Neutrophil (primary cell): Measurements from ENCODE around the gene LLGL1.

Experiments
- H3K27ac ChIP-seq: fragments of 200-600 bp; sonication (generic); 2 replicates; pipeline ENCODE4 v1.5.1; 2016; ENCODE audit warnings: mild to moderate bottlenecking, moderate library complexity
- H3K27me3 ChIP-seq: fragments of 200-600 bp; sonication (generic); 2 replicates; pipeline ENCODE4 v1.6.0; 2016; ENCODE audit warnings: mild to moderate bottlenecking
- H3K36me3 ChIP-seq: fragments of 200-600 bp; sonication (generic); 2 replicates; pipeline ENCODE4 v1.5.1; 2017
- H3K4me1 ChIP-seq, 2 experiments: fragments of 200-600 bp in 1 of 2; sonication (generic) in 1 of 2; 1 replicate in 1 of 2; 2 replicates in 1 of 2; pipeline versions ENCODE4 v1.5.1 to v1.6.1; 2013 to 2016; ENCODE audit warnings: low read depth in 1 of 2, low read length in 1 of 2, mild to moderate bottlenecking in 1 of 2, moderate library complexity in 1 of 2; ENCODE audit not compliant: control insufficient read depth in 1 of 2, insufficient read depth in 1 of 2
- H3K4me3 ChIP-seq, 2 experiments: fragments of 200-600 bp in 1 of 2; sonication (generic) in 1 of 2; 1 replicate in 1 of 2; 2 replicates in 1 of 2; pipeline ENCODE4 v1.5.1; 2013 to 2016; ENCODE audit warnings: low read depth in 1 of 2, low read length in 1 of 2, mild to moderate bottlenecking in 1 of 2, moderate library complexity in 1 of 2
- H3K9me3 ChIP-seq: fragments of 200-600 bp; sonication (generic); 2 replicates; pipeline ENCODE4 v1.5.1; 2016
- TF ChIP-seq, protein P1 (sequence below): fragments of 200-600 bp; sonication (generic); IDR thresholded peaks from 2 replicates; pipeline ENCODE4 v1.5.1; 2016; ENCODE audit warnings: antibody characterized with exemption

The LLGL1 gene

DNA sequence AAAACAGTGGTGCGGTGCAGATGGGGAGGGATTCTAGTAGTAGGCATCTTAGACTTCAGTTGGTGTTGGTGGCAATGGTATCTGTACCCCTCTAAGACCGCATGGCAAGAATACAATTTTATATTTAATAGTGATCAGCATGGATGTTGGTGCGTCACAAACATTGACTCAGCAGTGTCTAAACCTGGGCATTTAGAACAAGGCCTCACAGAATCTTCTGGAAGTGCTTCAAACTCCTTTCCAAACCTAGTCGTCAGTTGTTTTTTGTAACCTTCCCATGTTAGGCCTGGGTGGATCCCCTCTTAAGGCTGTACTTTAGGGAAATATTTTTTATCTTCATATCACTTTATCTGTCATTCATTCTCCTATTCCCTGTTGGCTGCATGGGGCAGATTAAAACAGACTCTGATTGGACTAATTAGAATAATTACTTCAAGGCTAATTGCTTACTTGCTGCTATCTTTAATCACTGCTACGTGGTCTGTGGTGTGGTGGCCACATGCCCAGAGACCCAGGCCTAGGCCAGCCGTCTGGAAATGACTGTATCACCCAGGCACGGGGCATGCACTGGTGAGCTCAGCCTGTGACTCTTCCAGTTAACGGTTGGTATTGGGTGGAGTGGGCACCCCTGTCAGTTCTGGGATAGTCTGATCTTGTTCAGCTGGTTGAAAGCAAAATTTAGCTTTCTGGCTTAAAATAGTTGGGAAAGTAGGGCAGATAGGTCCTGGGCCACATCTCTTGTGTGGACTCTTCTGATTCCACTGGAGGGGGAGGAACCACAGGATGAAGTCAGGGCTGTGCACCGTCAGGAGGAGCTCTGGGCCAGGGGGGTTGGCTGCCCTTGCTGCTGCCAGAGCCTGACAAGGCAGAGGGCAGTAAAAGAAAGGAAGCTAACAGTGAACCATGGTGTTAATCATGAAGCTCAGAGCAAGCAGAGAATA is 37.3 kb upstream of the LLGL1 start:
- Histone ChIP-seq H3K4me1 (peaks cover 35 to 44% of the 10 kb centered on the region in 2 experiments), H3K27ac (no peak overlapping the region), H3K4me3 (no peak overlapping the region), H3K27me3 (no peaks in the 10 kb centered on the region), H3K9me3 (no peaks in the 10 kb centered on the region), H3K36me3 (no peaks in the 10 kb centered on the region)
- TF ChIP-seq, protein P1, sequence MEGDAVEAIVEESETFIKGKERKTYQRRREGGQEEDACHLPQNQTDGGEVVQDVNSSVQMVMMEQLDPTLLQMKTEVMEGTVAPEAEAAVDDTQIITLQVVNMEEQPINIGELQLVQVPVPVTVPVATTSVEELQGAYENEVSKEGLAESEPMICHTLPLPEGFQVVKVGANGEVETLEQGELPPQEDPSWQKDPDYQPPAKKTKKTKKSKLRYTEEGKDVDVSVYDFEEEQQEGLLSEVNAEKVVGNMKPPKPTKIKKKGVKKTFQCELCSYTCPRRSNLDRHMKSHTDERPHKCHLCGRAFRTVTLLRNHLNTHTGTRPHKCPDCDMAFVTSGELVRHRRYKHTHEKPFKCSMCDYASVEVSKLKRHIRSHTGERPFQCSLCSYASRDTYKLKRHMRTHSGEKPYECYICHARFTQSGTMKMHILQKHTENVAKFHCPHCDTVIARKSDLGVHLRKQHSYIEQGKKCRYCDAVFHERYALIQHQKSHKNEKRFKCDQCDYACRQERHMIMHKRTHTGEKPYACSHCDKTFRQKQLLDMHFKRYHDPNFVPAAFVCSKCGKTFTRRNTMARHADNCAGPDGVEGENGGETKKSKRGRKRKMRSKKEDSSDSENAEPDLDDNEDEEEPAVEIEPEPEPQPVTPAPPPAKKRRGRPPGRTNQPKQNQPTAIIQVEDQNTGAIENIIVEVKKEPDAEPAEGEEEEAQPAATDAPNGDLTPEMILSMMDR = no peak

DNA sequence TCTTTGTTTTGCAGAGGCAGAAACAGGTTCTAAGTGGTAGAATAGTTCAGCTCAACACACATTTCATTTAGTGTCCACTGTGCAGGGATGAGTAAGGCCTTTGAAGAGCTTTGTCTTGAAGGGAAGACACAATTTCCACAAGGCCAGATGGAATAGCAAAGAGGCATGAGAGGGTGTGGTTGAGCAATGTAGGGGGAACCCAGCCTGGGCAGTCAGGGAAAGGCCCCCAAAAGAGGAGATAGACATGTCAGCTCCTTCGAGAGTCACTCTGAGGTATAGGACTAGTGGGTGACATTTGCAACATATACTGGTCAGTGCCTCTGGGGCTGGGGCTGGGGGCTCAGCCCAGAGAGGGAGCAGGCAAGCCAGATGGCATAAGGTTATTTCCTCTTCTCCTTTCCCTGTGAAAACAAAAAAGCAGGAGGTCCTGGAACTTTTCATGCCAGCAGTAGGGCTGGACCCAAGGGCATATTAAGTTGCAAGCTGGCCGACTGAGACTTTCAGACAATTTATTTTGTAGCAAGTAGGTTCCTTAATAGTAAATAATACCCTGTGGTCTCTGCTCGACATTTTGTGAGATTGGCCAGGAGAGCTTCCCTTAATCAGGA is 34.7 kb upstream of the LLGL1 start:
- Histone ChIP-seq H3K36me3 (peaks cover 12% of the 10 kb centered on the region), H3K4me3 (no peak overlapping the region), H3K27me3 (no peaks in the 10 kb centered on the region), H3K4me1 (peaks cover 21 to 31% of the 10 kb centered on the region in 2 experiments), H3K27ac (peak overlapping the region; percentile 58), H3K9me3 (no peaks in the 10 kb centered on the region)
- TF ChIP-seq, protein P1 = no peak

DNA sequence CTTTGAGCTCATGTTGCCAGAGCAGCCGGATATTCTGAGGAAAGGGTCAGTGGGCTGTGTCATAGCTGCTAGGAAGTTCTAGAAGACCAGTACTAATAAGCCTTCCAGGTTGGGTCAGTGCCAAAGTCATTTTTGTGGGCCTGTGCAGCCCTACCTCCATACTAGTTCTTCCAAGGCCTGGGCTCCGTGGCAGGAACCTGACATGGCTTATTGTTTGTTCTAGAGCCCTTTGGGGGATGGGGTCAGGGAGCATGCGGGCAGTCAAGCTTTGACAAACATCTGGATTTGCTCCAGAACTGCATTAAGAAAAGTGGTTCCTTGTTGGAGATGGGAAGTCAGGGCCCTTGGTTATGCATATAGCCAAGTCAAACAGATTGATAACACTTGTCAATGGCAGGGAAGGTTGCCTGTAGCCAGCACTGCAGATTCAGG is 34.2 kb upstream of the LLGL1 start:
- Histone ChIP-seq H3K4me3 (no peak overlapping the region), H3K9me3 (no peaks in the 10 kb centered on the region), H3K36me3 (peaks cover 16% of the 10 kb centered on the region), H3K27ac (peak overlapping the region; percentile 58), H3K27me3 (no peaks in the 10 kb centered on the region), H3K4me1 (peaks cover 15 to 26% of the 10 kb centered on the region in 2 experiments)
- TF ChIP-seq, protein P1 = no peak

DNA sequence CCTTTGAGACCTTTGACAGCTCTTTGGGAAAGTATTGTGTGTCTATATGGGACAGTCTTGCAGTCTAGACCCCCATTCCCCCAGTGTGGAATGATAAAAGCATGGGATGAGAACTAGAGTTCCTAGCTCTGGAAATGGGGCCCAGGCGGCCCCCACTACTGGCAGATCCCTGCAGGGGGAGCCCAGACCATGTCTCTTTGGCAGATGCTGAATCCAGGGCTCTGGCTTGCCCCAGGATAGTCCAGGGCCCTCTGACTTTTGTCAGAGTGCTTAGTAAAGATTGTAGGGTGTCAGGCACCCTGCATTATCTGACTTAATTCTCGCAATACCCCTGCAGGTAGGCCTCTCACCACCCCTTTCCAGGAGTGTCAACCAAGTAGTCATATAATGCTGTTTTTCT is 33.5 kb upstream of the LLGL1 start:
- Histone ChIP-seq H3K9me3 (no peaks in the 10 kb centered on the region), H3K36me3 (peaks cover 24% of the 10 kb centered on the region), H3K27ac (peak overlapping the region; percentile 18), H3K4me1 (peaks cover 8 to 19% of the 10 kb centered on the region in 2 experiments), H3K4me3 (no peak overlapping the region), H3K27me3 (no peaks in the 10 kb centered on the region)
- TF ChIP-seq, protein P1 = no peak

DNA sequence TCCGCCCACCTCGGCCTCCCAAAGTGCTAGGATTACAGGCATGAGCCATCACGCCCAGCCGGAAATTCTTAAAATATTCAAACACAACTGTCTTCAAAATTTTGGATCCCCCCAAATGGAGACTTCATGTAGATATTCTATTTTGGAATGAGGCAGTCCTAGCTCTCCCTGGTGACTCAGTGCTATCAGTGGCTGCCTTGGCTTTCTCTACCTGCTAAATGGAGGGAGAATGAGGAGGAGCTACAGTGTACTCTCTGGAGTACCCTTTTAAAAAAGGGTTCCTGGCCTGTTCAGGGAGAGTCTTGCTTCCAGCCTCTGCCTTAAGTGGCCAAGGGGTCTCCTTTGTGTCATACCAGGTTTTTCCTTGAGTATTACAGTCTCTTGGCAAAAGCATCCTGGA is 31.0 kb upstream of the LLGL1 start:
- Histone ChIP-seq H3K27ac (no peak overlapping the region), H3K36me3 (peaks cover 48% of the 10 kb centered on the region), H3K4me1 (peaks cover 0 to 11% of the 10 kb centered on the region in 2 experiments)

More for the DNA sequence above, 31.0 kb upstream of the LLGL1 start:
- TF ChIP-seq, protein P1 = no peak
- Histone ChIP-seq H3K9me3 (no peaks in the 10 kb centered on the region), H3K27me3 (no peaks in the 10 kb centered on the region), H3K4me3 (no peak overlapping the region)
